DND-41 (cell line): ENCODE measurements around the gene CD63.

Experiments used
- ATAC-seq: fragments of 200-7000 bp; cut with Tn5 transposase; 3 replicates; pipeline ENCODE4 v1.9.1; 2021; ENCODE audit warnings: low read depth; ENCODE audit not compliant: insufficient read depth
- DNase-seq: peaks from one replicate; pipeline ENCODE4 v3.0.0-alpha.2; 2020
- H2AFZ ChIP-seq: 2 replicates; pipeline ENCODE4 v1.6.0; 2012; ENCODE audit warnings: low read depth, low read length
- H3K27ac ChIP-seq: 2 replicates; pipeline ENCODE4 v1.5.1; 2012; ENCODE audit warnings: low read length, inconsistent platforms
- H3K27me3 ChIP-seq: fragments of 200-600 bp; sonication (generic); 2 replicates; pipeline ENCODE4 v1.6.0; 2012; ENCODE audit warnings: low read length, mild to moderate bottlenecking, inconsistent platforms; ENCODE audit not compliant: insufficient read depth, poor library complexity
- H3K36me3 ChIP-seq: 2 replicates; pipeline ENCODE4 v1.5.1; 2012; ENCODE audit warnings: low read length, inconsistent platforms; ENCODE audit not compliant: insufficient read depth
- H3K4me1 ChIP-seq: 2 replicates; pipeline ENCODE4 v1.5.1; 2012; ENCODE audit warnings: mild to moderate bottlenecking, low read length; ENCODE audit not compliant: insufficient read depth
- H3K4me2 ChIP-seq: 2 replicates; pipeline ENCODE4 v1.6.0; 2012; ENCODE audit warnings: mild to moderate bottlenecking, moderate library complexity, low read length, inconsistent platforms; ENCODE audit not compliant: insufficient read depth
- H3K4me3 ChIP-seq, 2 experiments: fragments of 200-600 bp in 1 of 2; shearing (Covaris generic) in 1 of 2; 2 replicates each; pipeline ENCODE4 v1.5.1; 2012 to 2016; ENCODE audit warnings: inconsistent platforms in 2 of 2, low read length in 2 of 2, mild to moderate bottlenecking in 2 of 2, low read depth in 1 of 2, moderate library complexity in 1 of 2
- H3K79me2 ChIP-seq: 2 replicates; pipeline ENCODE4 v1.6.0; 2012; ENCODE audit warnings: low read length, inconsistent platforms; ENCODE audit not compliant: insufficient read depth
- H3K9ac ChIP-seq: 2 replicates; pipeline ENCODE4 v1.6.0; 2012; ENCODE audit warnings: low read depth, mild to moderate bottlenecking, inconsistent platforms, low read length, moderate library complexity
- H3K9me3 ChIP-seq: 2 replicates; pipeline ENCODE4 v1.5.1; 2012; ENCODE audit warnings: low read length, moderate library complexity, mild to moderate bottlenecking, inconsistent platforms; ENCODE audit not compliant: insufficient read depth, severe bottlenecking
- H4K20me1 ChIP-seq: 2 replicates; pipeline ENCODE4 v1.6.0; 2012; ENCODE audit warnings: low read length; ENCODE audit not compliant: insufficient read depth
- EZH2 ChIP-seq: IDR thresholded peaks from 3 replicates; pipeline ENCODE4 v1.6.1; 2012; ENCODE audit warnings: borderline replicate concordance, low read depth, mild to moderate bottlenecking, moderate library complexity, low read length, inconsistent platforms; ENCODE audit not compliant: severe bottlenecking
- TF ChIP-seq, protein P1 (sequence below): IDR thresholded peaks from 2 replicates; pipeline ENCODE4 v1.5.1; 2012; ENCODE audit warnings: borderline replicate concordance, low read length, moderate library complexity, mild to moderate bottlenecking; ENCODE audit not compliant: poor library complexity, severe bottlenecking; ENCODE audit errors: extremely low read depth

CD63 gene

GRCh38 chr12:55738123-55739024 is 9.6 kb upstream of the CD63 start:
- Histone ChIP-seq H4K20me1 (no peaks in the 10 kb centered on the region), H2AFZ (peak overlapping the region; percentile 87), H3K27me3 (no peaks in the 10 kb centered on the region), H3K9me3 (no peaks in the 10 kb centered on the region), H3K9ac (peak overlapping the region; percentile 59), H3K27ac (peak overlapping the region; percentile 67), H3K79me2 (no peaks in the 10 kb centered on the region), H3K4me1 (peaks cover 32% of the 10 kb centered on the region), H3K36me3 (no peaks in the 10 kb centered on the region), H3K4me2 (peak overlapping the region; percentile 80), H3K4me3 (peak overlapping the region; percentile 30 to 59)
- DNase-seq (peak; percentile 96), ATAC-seq (peak; percentile 89)
- TF ChIP-seq EZH2: no peak
- TF ChIP-seq, protein P1, sequence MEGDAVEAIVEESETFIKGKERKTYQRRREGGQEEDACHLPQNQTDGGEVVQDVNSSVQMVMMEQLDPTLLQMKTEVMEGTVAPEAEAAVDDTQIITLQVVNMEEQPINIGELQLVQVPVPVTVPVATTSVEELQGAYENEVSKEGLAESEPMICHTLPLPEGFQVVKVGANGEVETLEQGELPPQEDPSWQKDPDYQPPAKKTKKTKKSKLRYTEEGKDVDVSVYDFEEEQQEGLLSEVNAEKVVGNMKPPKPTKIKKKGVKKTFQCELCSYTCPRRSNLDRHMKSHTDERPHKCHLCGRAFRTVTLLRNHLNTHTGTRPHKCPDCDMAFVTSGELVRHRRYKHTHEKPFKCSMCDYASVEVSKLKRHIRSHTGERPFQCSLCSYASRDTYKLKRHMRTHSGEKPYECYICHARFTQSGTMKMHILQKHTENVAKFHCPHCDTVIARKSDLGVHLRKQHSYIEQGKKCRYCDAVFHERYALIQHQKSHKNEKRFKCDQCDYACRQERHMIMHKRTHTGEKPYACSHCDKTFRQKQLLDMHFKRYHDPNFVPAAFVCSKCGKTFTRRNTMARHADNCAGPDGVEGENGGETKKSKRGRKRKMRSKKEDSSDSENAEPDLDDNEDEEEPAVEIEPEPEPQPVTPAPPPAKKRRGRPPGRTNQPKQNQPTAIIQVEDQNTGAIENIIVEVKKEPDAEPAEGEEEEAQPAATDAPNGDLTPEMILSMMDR: peak; percentile 95

GRCh38 chr12:55737581-55738122 is 8.8 kb upstream of the CD63 start:
- peak overlapping the region; percentile 87 for H2AFZ ChIP-seq
- H3K4me3 ChIP-seq: peak overlapping the region; percentile 30 to 59
- H3K27ac ChIP-seq: peak overlapping the region; percentile 67
- peak overlapping the region; percentile 59 for H3K9ac ChIP-seq
- no peaks in the 10 kb centered on the region for H3K79me2 ChIP-seq
- no peaks in the 10 kb centered on the region for H4K20me1 ChIP-seq
- H3K9me3 ChIP-seq: no peaks in the 10 kb centered on the region
- peak overlapping the region; percentile 80 for H3K4me2 ChIP-seq
- H3K36me3 ChIP-seq: no peaks in the 10 kb centered on the region
- peak; percentile 32; the same call in 2 of the 3 replicates for ATAC-seq
- peaks cover 30% of the 10 kb centered on the region for H3K4me1 ChIP-seq
- TF ChIP-seq, protein P1: no peak
- TF ChIP-seq EZH2: no peak
- no peaks in the 10 kb centered on the region for H3K27me3 ChIP-seq
- DNase-seq: no peak

GRCh38 chr12:55736780-55737580 is 8.2 kb upstream of the CD63 start:
- DNase-seq (peak; percentile 70), ATAC-seq (peak; percentile 22; the same call in 1 of the 3 replicates)
- H3K27me3 ChIP-seq: no peaks in the 10 kb centered on the region
- no peaks in the 10 kb centered on the region for H3K9me3 ChIP-seq
- TF ChIP-seq, protein P1: peak; percentile 91
- TF ChIP-seq EZH2: no peak
- peak overlapping the region in 1 of 2 experiments; percentile 59; a peak in 2 of 4 replicates for H3K4me3 ChIP-seq
- H2AFZ ChIP-seq: peak overlapping the region; percentile 87
- no peaks in the 10 kb centered on the region for H4K20me1 ChIP-seq
- no peaks in the 10 kb centered on the region for H3K36me3 ChIP-seq
- H3K4me2 ChIP-seq: peak overlapping the region; percentile 80
- peak overlapping the region; percentile 59 for H3K9ac ChIP-seq
- H3K79me2 ChIP-seq: no peaks in the 10 kb centered on the region
- peak overlapping the region; percentile 67 for H3K27ac ChIP-seq
- H3K4me1 ChIP-seq: peaks cover 24% of the 10 kb centered on the region
